ENCODE measurements around the gene ZBTB20.

DNA sequence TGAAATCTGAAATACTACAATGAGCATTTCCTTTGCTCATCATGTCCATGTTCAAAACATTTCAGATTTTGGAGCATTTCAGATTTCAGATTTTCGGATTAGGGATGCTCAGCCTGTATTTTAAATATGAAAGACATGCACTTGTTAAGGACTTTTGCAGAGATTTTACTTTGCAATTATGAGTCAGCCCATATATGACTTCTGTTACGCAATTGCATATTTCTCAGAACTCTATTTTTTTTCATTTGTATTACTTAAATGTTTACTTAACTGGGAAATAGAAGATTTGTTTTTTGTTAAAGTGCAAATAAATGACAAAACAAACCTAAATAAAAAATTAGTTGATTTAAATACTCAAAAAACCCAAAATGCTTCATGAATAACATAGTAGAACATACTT lies 376.2 kb downstream of the ZBTB20 start:
- TF ChIP-seq CTCF (conservative IDR thresholded peaks at IDR 0.05; ENCODE audit: low read depth, low read length) = no peak
- no peak for TF ChIP-seq MAZ (IDR thresholded peaks at IDR 0.05; ENCODE audit: borderline replicate concordance, low read depth, low read length)
- no peak for TF ChIP-seq POLR2A (IDR thresholded peaks at IDR 0.05; ENCODE audit: low read depth, low read length)
- peak; percentile 94 for TF ChIP-seq CEBPB (IDR thresholded peaks at IDR 0.05; ENCODE audit: low read depth, low read length)
- TF ChIP-seq, protein P1, sequence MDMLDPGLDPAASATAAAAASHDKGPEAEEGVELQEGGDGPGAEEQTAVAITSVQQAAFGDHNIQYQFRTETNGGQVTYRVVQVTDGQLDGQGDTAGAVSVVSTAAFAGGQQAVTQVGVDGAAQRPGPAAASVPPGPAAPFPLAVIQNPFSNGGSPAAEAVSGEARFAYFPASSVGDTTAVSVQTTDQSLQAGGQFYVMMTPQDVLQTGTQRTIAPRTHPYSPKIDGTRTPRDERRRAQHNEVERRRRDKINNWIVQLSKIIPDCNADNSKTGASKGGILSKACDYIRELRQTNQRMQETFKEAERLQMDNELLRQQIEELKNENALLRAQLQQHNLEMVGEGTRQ (IDR thresholded peaks at IDR 0.05; ENCODE audit: low read depth, low read length) = no peak
- TF ChIP-seq RCOR1 (IDR thresholded peaks at IDR 0.05; ENCODE audit: insufficient replicate concordance, low read length) = no peak
- no peak for TF ChIP-seq RAD21 (IDR thresholded peaks at IDR 0.05; ENCODE audit: low read length)
- TF ChIP-seq RFX5 (IDR thresholded peaks at IDR 0.05; ENCODE audit: low read depth, low read length) = no peak
- TF ChIP-seq CHD1 (IDR thresholded peaks at IDR 0.05; ENCODE audit: low read depth, low read length) = no peak

Data from IMR-90 (cell line).